ENCODE measurements around the gene PHF21A. TPM values are rescaled to one million over a fixed set of nuclear protein-coding genes. Genes with fewer than 3 reads are reported as not detected.

The PHF21A gene
- total RNA-seq, 4 donors from 2014 or later: 16.1 to 73.0 (median 22.1) TPM

GRCh38 chr11:46066335-46066734 is 54.9 kb downstream of the PHF21A start:
- ATAC-seq (ENCODE audit: low FRiP score): no peak
- no peak for TF ChIP-seq CTCF (IDR thresholded peaks at IDR 0.05)

GRCh38 chr11:46065681-46066080 is 55.6 kb downstream of the PHF21A start:
- DNase-seq (ENCODE audit: low spot score): no peak
- TF ChIP-seq CTCF (IDR thresholded peaks at IDR 0.05): no peak
- no peak for ATAC-seq (ENCODE audit: low FRiP score)

More at GRCh38 chr11:46066335-46066734, 54.9 kb downstream of the PHF21A start:
- no peak for DNase-seq (ENCODE audit: low spot score)

- DNase-seq (ENCODE audit: low spot score) (no peak), ATAC-seq (ENCODE audit: low FRiP score) (no peak)
- no peak for TF ChIP-seq CTCF (IDR thresholded peaks at IDR 0.05)
Measured at GRCh38 chr11:46064221-46064620, 57.0 kb downstream of the PHF21A start.

- DNase-seq (ENCODE audit: low spot score) (no peak), ATAC-seq (ENCODE audit: low FRiP score) (no peak)
- TF ChIP-seq CTCF (IDR thresholded peaks at IDR 0.05): no peak
Measured at GRCh38 chr11:46063138-46063537, 58.1 kb downstream of the PHF21A start.

GRCh38 chr11:46060013-46060412 is 61.2 kb downstream of the PHF21A start:
- TF ChIP-seq CTCF (IDR thresholded peaks at IDR 0.05): no peak
- ATAC-seq (ENCODE audit: low FRiP score) (no peak), DNase-seq (ENCODE audit: low spot score) (no peak)

- TF ChIP-seq CTCF (IDR thresholded peaks at IDR 0.05): no peak
- DNase-seq (ENCODE audit: low spot score) (no peak), ATAC-seq (ENCODE audit: low FRiP score) (no peak)
Measured at GRCh38 chr11:46057489-46057888, 63.8 kb downstream of the PHF21A start.

- no peak for DNase-seq (ENCODE audit: low spot score)
- TF ChIP-seq CTCF (IDR thresholded peaks at IDR 0.05): no peak
- ATAC-seq (ENCODE audit: low FRiP score): no peak
Measured at GRCh38 chr11:46055371-46055770, 65.9 kb downstream of the PHF21A start.
